OCI-LY3 (cell line): Measurements from ENCODE around the gene AEN.

ENCODE experiments used
- H2AFZ ChIP-seq: fragments of 200-600, 300-600 bp; shearing (Covaris generic); 2 replicates; pipeline ENCODE4 v1.6.0; 2014; ENCODE audit warnings: antibody characterized with exemption, low read depth, low read length
- H3K27ac ChIP-seq: fragments of 200-600, 300-600 bp; sonication (generic); 2 replicates; pipeline ENCODE4 v1.5.1; 2014; ENCODE audit warnings: mild to moderate bottlenecking, low read length, moderate library complexity, mixed read lengths
- H3K27me3 ChIP-seq: fragments of 200-600, 300-600 bp; sonication (generic); 2 replicates; pipeline ENCODE4 v1.6.1; 2014; ENCODE audit warnings: low read depth, low read length, mixed read lengths
- H3K36me3 ChIP-seq: fragments of 200-600, 300-600 bp; sonication (generic); replicated peaks from 2 replicates; pipeline ENCODE3; 2014; ENCODE audit warnings: low read depth, low read length, mixed read lengths
- H3K4me1 ChIP-seq: fragments of 300-600, 200-600 bp; sonication (generic); 2 replicates; pipeline ENCODE4 v1.6.1; 2014; ENCODE audit warnings: low read length, mixed read lengths
- H3K4me2 ChIP-seq: fragments of 200-600, 300-600 bp; sonication (generic); 2 replicates; pipeline ENCODE4 v1.6.1; 2014; ENCODE audit warnings: low read length, mixed read lengths
- H3K4me3 ChIP-seq: fragments of 300-600, 200-600 bp; sonication (generic); 2 replicates; pipeline ENCODE4 v1.5.1; 2014; ENCODE audit warnings: antibody characterized with exemption, mild to moderate bottlenecking, low read length, moderate library complexity
- H3K79me2 ChIP-seq: fragments of 300-600, 200-600 bp; shearing (Covaris generic); 2 replicates; pipeline ENCODE4 v1.6.1; 2014; ENCODE audit warnings: mild to moderate bottlenecking, low read length, mixed read lengths
- H3K9ac ChIP-seq: fragments of 300-600, 200-600 bp; shearing (Covaris generic); 2 replicates; pipeline ENCODE4 v1.6.0; 2014; ENCODE audit warnings: mild to moderate bottlenecking, low read length, moderate library complexity
- H3K9me3 ChIP-seq: fragments of 200-600, 300-600 bp; shearing (Covaris generic); 2 replicates; pipeline ENCODE4 v1.6.1; 2014; ENCODE audit warnings: low read length, mixed read lengths; ENCODE audit not compliant: insufficient read depth
- H4K20me1 ChIP-seq: fragments of 200-600, 300-600 bp; sonication (generic); 2 replicates; pipeline ENCODE4 v1.6.1; 2016; ENCODE audit warnings: low read length, mixed read lengths; ENCODE audit not compliant: insufficient read depth
- CTCF ChIP-seq: fragments of 200-600, 300-600 bp; sonication (generic); IDR thresholded peaks from 2 replicates; pipeline ENCODE4 v1.5.1; 2014; ENCODE audit warnings: antibody characterized with exemption, low read length, low read depth
- EZH2phosphoT487 ChIP-seq: fragments of 200-600 bp; shearing (Covaris generic); IDR thresholded peaks from 2 replicates; pipeline ENCODE4 v1.6.1; 2018; ENCODE audit warnings: antibody characterized with exemption, mixed run types, low read depth

The AEN gene

GRCh38 chr15:88579322-88579721 is 41.8 kb upstream of the AEN start:
- H3K4me3 ChIP-seq = no peak overlapping the region
- TF ChIP-seq EZH2phosphoT487 = no peak
- TF ChIP-seq CTCF = no peak
- no peaks in the 10 kb centered on the region for H4K20me1 ChIP-seq
- no peaks in the 10 kb centered on the region for H3K27me3 ChIP-seq
- no peak overlapping the region for H3K4me2 ChIP-seq
- no peaks in the 10 kb centered on the region for H3K9me3 ChIP-seq
- H3K4me1 ChIP-seq = peaks cover 19% of the 10 kb centered on the region
- H3K36me3 ChIP-seq = no peaks in the 10 kb centered on the region
- H3K9ac ChIP-seq = no peak overlapping the region
- no peaks in the 10 kb centered on the region for H3K79me2 ChIP-seq
- H2AFZ ChIP-seq = no peak overlapping the region
- no peak overlapping the region for H3K27ac ChIP-seq

- Histone ChIP-seq H3K4me2 (no peak overlapping the region), H3K4me1 (peaks cover 17% of the 10 kb centered on the region), H3K36me3 (no peaks in the 10 kb centered on the region), H3K9me3 (no peaks in the 10 kb centered on the region), H3K27ac (no peak overlapping the region), H2AFZ (no peak overlapping the region), H3K9ac (no peak overlapping the region), H3K27me3 (no peaks in the 10 kb centered on the region), H3K79me2 (no peaks in the 10 kb centered on the region), H3K4me3 (no peak overlapping the region), H4K20me1 (no peaks in the 10 kb centered on the region)
- TF ChIP-seq EZH2phosphoT487 (no peak), CTCF (no peak)
Observed at GRCh38 chr15:88580532-88580931, 40.6 kb upstream of the AEN start.

GRCh38 chr15:88586401-88587162 is 34.6 kb upstream of the AEN start:
- Histone ChIP-seq H3K4me3 (no peak overlapping the region), H3K27me3 (0 out of 2 replicates have a peak, but pooled peaks cover 3% of the 10 kb centered on the region), H3K79me2 (no peaks in the 10 kb centered on the region), H3K27ac (no peak overlapping the region), H4K20me1 (no peaks in the 10 kb centered on the region), H3K9me3 (peaks cover 4% of the 10 kb centered on the region; the same call in 1 of the 2 replicates), H3K4me2 (no peak overlapping the region), H3K9ac (no peak overlapping the region), H3K4me1 (peaks cover 5% of the 10 kb centered on the region; the same call in 1 of the 2 replicates), H2AFZ (no peak overlapping the region), H3K36me3 (no peaks in the 10 kb centered on the region)
- TF ChIP-seq EZH2phosphoT487 (no peak), CTCF (no peak)

- H3K4me3 ChIP-seq = no peak overlapping the region
- H3K27me3 ChIP-seq = peaks cover 14% of the 10 kb centered on the region; the same call in 1 of the 2 replicates
- H3K27ac ChIP-seq = no peak overlapping the region
- TF ChIP-seq CTCF = no peak
- no peak for TF ChIP-seq EZH2phosphoT487
- H2AFZ ChIP-seq = no peak overlapping the region
- no peak overlapping the region for H3K9ac ChIP-seq
- H3K4me2 ChIP-seq = no peak overlapping the region
- no peaks in the 10 kb centered on the region for H4K20me1 ChIP-seq
- H3K9me3 ChIP-seq = peaks cover 4% of the 10 kb centered on the region; the same call in 1 of the 2 replicates
- no peaks in the 10 kb centered on the region for H3K36me3 ChIP-seq
- H3K79me2 ChIP-seq = no peaks in the 10 kb centered on the region
- H3K4me1 ChIP-seq = peaks cover 21% of the 10 kb centered on the region
Observed at GRCh38 chr15:88590759-88591158, 30.4 kb upstream of the AEN start.
